H9 (cell line): Measurements from ENCODE around the gene PIM3. TPM values are rescaled to one million over a fixed set of nuclear protein-coding genes. Genes with fewer than 3 reads are reported as not detected.

Experiments
- DNase-seq: peaks from one replicate; pipeline ENCODE4 v3.0.0-alpha.2; 2017
- H2AFZ ChIP-seq: one replicate; pipeline ENCODE4 v1.6.1; 2013; ENCODE audit warnings: mild to moderate bottlenecking, low read length, control low read depth, moderate library complexity
- H2AK5ac ChIP-seq: 2 replicates; pipeline ENCODE4 v1.6.1; 2013; ENCODE audit warnings: low read length, control low read depth, mixed read lengths; ENCODE audit not compliant: insufficient read length
- H2BK120ac ChIP-seq: one replicate; pipeline ENCODE4 v1.6.1; 2013; ENCODE audit warnings: low read depth, mild to moderate bottlenecking, low read length, control low read depth, inconsistent platforms; ENCODE audit not compliant: poor library complexity, severe bottlenecking
- H2BK12ac ChIP-seq: 2 replicates; pipeline ENCODE4 v1.6.1; 2013; ENCODE audit warnings: low read length, control low read depth, mixed read lengths, low read depth; ENCODE audit not compliant: insufficient read length
- H2BK15ac ChIP-seq: 2 replicates; pipeline ENCODE4 v1.6.1; 2013; ENCODE audit warnings: low read depth, low read length, control low read depth
- H2BK20ac ChIP-seq: one replicate; pipeline ENCODE4 v1.6.1; 2013; ENCODE audit warnings: low read depth, mild to moderate bottlenecking, low read length, control low read depth, inconsistent platforms; ENCODE audit not compliant: poor library complexity, severe bottlenecking
- H2BK5ac ChIP-seq: 2 replicates; pipeline ENCODE4 v1.6.1; 2013; ENCODE audit warnings: low read length, control low read depth, mixed read lengths; ENCODE audit not compliant: insufficient read length
- H3K14ac ChIP-seq: 2 replicates; pipeline ENCODE4 v1.6.1; 2013; ENCODE audit warnings: low read length, control low read depth; ENCODE audit not compliant: insufficient read depth
- H3K18ac ChIP-seq: 2 replicates; pipeline ENCODE4 v1.6.1; 2013; ENCODE audit warnings: low read depth, mild to moderate bottlenecking, mixed read lengths, low read length, control low read depth; ENCODE audit not compliant: insufficient read length
- H3K23ac ChIP-seq: 2 replicates; pipeline ENCODE4 v1.6.1; 2013; ENCODE audit warnings: low read length, control low read depth, mixed read lengths, low read depth; ENCODE audit not compliant: insufficient read length
- H3K23me2 ChIP-seq: 2 replicates; pipeline ENCODE4 v1.6.1; 2013; ENCODE audit warnings: low read depth, mild to moderate bottlenecking, mixed read lengths, low read length, control low read depth; ENCODE audit not compliant: insufficient read length, poor library complexity, severe bottlenecking
- H3K27ac ChIP-seq: 2 replicates; pipeline ENCODE4 v1.5.1; 2013; ENCODE audit warnings: low read length, control low read depth, mixed read lengths, low read depth; ENCODE audit not compliant: insufficient read length
- H3K27me3 ChIP-seq: 2 replicates; pipeline ENCODE4 v1.6.1; 2013; ENCODE audit warnings: low read length, control low read depth, inconsistent platforms; ENCODE audit not compliant: insufficient read depth
- H3K4ac ChIP-seq: 2 replicates; pipeline ENCODE4 v1.6.1; 2013; ENCODE audit warnings: low read depth, mild to moderate bottlenecking, control low read depth, inconsistent platforms, low read length, moderate library complexity
- H3K4me1 ChIP-seq: 2 replicates; pipeline ENCODE4 v1.6.1; 2013; ENCODE audit warnings: low read length, control low read depth, inconsistent platforms; ENCODE audit not compliant: insufficient read depth
- H3K4me2 ChIP-seq: 2 replicates; pipeline ENCODE4 v1.6.1; 2013; ENCODE audit warnings: low read length, control low read depth, mixed read lengths; ENCODE audit not compliant: insufficient read length, insufficient read depth
- H3K56ac ChIP-seq: 2 replicates; pipeline ENCODE4 v1.6.1; 2013; ENCODE audit warnings: low read depth, mild to moderate bottlenecking, mixed read lengths, low read length, control low read depth; ENCODE audit not compliant: insufficient read length
- H3K79me1 ChIP-seq: 2 replicates; pipeline ENCODE4 v1.6.1; 2013; ENCODE audit warnings: low read depth, mild to moderate bottlenecking, moderate library complexity, low read length, control low read depth, inconsistent platforms; ENCODE audit not compliant: insufficient read depth, poor library complexity, severe bottlenecking
- H3K79me2 ChIP-seq: 2 replicates; pipeline ENCODE4 v1.6.1; 2013; ENCODE audit warnings: low read length, control low read depth, inconsistent platforms; ENCODE audit not compliant: insufficient read depth
- H3K9ac ChIP-seq: 2 replicates; pipeline ENCODE4 v1.6.1; 2013; ENCODE audit warnings: low read length, control low read depth, mixed read lengths; ENCODE audit not compliant: insufficient read length; ENCODE audit errors: extremely low read depth
- H3K9me3 ChIP-seq: one replicate; pipeline ENCODE4 v1.6.1; 2013; ENCODE audit warnings: low read depth, low read length, inconsistent platforms; ENCODE audit not compliant: control insufficient read depth
- H3T11ph ChIP-seq: one replicate; pipeline ENCODE4 v1.6.1; 2013; ENCODE audit warnings: mild to moderate bottlenecking, low read length, control low read depth, inconsistent platforms
- H4K20me1 ChIP-seq: one replicate; pipeline ENCODE4 v1.6.1; 2013; ENCODE audit not compliant: control insufficient read depth, insufficient read length, insufficient read depth
- H4K5ac ChIP-seq: 2 replicates; pipeline ENCODE4 v1.6.1; 2013; ENCODE audit warnings: low read depth, mild to moderate bottlenecking, mixed read lengths, low read length, control low read depth; ENCODE audit not compliant: insufficient read length
- H4K8ac ChIP-seq: replicated peaks from 2 replicates; pipeline ENCODE4 v1.6.1; 2013; ENCODE audit warnings: low read length, control low read depth, mixed read lengths, low read depth; ENCODE audit not compliant: insufficient read length
- H4K91ac ChIP-seq: 2 replicates; pipeline ENCODE4 v1.6.1; 2013; ENCODE audit warnings: low read depth, mild to moderate bottlenecking, moderate library complexity, mixed read lengths, low read length, control low read depth; ENCODE audit not compliant: insufficient read length
- H3K27ac Mint-ChIP-seq, 3 experiments: 2 replicates in 2 of 3; 3 replicates in 1 of 3; pipeline ENCODE4 v1.8.0; 2020 to 2021; ENCODE audit warnings: mixed read lengths in 3 of 3, mild to moderate bottlenecking in 1 of 3, moderate library complexity in 1 of 3
- H3K27me3 Mint-ChIP-seq: 2 replicates; pipeline ENCODE4 v1.8.0; 2021; ENCODE audit warnings: low read depth, mild to moderate bottlenecking, moderate library complexity, mixed read lengths
- H3K36me3 Mint-ChIP-seq, 3 experiments: 2 replicates in 2 of 3; 3 replicates in 1 of 3; pipeline ENCODE4 v1.8.0; 2020 to 2021; ENCODE audit warnings: low read depth in 3 of 3, mixed read lengths in 3 of 3; ENCODE audit not compliant: insufficient read depth in 1 of 3
- H3K4me1 Mint-ChIP-seq, 2 experiments: 2 replicates each; pipeline ENCODE4 v1.8.0; 2020; ENCODE audit warnings: mixed read lengths in 2 of 2
- H3K4me3 Mint-ChIP-seq, 2 experiments: 2 replicates in 1 of 2; 3 replicates in 1 of 2; pipeline ENCODE4 v1.8.0; 2020 to 2021; ENCODE audit warnings: mild to moderate bottlenecking in 2 of 2, mixed read lengths in 2 of 2, moderate library complexity in 1 of 2
- H3K9me3 Mint-ChIP-seq, 2 experiments: 2 replicates in 1 of 2; 3 replicates in 1 of 2; pipeline ENCODE4 v1.8.0; 2020; ENCODE audit warnings: mild to moderate bottlenecking in 2 of 2, mixed read lengths in 2 of 2, moderate library complexity in 1 of 2
- CTCF ChIP-seq: fragments of 200-600 bp; sonication (generic); conservative IDR thresholded peaks from 3 replicates; pipeline ENCODE4 v1.8.0; 2021; ENCODE audit warnings: antibody characterized with exemption, mild to moderate bottlenecking
- WGBS: extraction: QIAGEN DNeasy Blood & Tissue Kit; methylation state at CpG from one replicate; pipeline ENCODE4 v1.1.7; 2013; ENCODE audit warnings: missing lambda C conversion rate, low lambda C conversion rate, mixed read lengths; ENCODE audit not compliant: insufficient read length; ENCODE audit errors: extremely low coverage; 5-methylcytosine and 5-hydroxymethylcytosine counted together
- total RNA-seq: library from RNA; stranded (reverse); gene quantifications from 2 replicates; pipeline ENCODE4 v1.2.1, GENCODE V29; 2021

Gene PIM3
- total RNA-seq, 1 experiment from 2014 or later = 43.4 TPM

GRCh38 chr22:49938565-49939136 lies 21.9 kb upstream of the PIM3 start:
- no peak overlapping the region for H3T11ph ChIP-seq
- H3K27ac ChIP-seq = no peak overlapping the region
- TF ChIP-seq CTCF = no peak
- no peak overlapping the region for H2BK12ac ChIP-seq
- H3K36me3 Mint-ChIP-seq = no peaks in the 10 kb centered on the region
- H3K79me2 ChIP-seq = no peaks in the 10 kb centered on the region
- no peak overlapping the region for H4K5ac ChIP-seq
- no peak overlapping the region for H2AFZ ChIP-seq
- no peak overlapping the region for H2BK120ac ChIP-seq
- H3K9me3 Mint-ChIP-seq = no peaks in the 10 kb centered on the region; a peak in 2 of 5 replicates
- H3K9ac ChIP-seq = no peak overlapping the region
- H2AK5ac ChIP-seq = no peak overlapping the region
- H4K8ac ChIP-seq = no peak overlapping the region
- peaks cover 2% of the 10 kb centered on the region; the same call in 1 of the 2 replicates for H3K4me1 ChIP-seq
- no peak overlapping the region for H3K23ac ChIP-seq
- H3K79me1 ChIP-seq = no peaks in the 10 kb centered on the region
- H2BK5ac ChIP-seq = no peak overlapping the region
- no peaks in the 10 kb centered on the region for H3K9me3 ChIP-seq
- H3K18ac ChIP-seq = no peak overlapping the region
- H2BK15ac ChIP-seq = no peak overlapping the region
- H3K27me3 Mint-ChIP-seq = no peaks in the 10 kb centered on the region
- no peak overlapping the region for H3K56ac ChIP-seq
- no peak overlapping the region for H3K27ac Mint-ChIP-seq
- no peak overlapping the region for H4K91ac ChIP-seq
- H3K4me1 Mint-ChIP-seq = peaks cover 6 to 11% of the 10 kb centered on the region in 2 experiments
- H3K4ac ChIP-seq = no peak overlapping the region
- H3K23me2 ChIP-seq = peaks cover 9% of the 10 kb centered on the region
- H3K27me3 ChIP-seq = no peaks in the 10 kb centered on the region
- H2BK20ac ChIP-seq = no peak overlapping the region
- WGBS = no CpG with 5 or more reads among the region's 19 CpGs
- H3K14ac ChIP-seq = no peak overlapping the region; the same call in 1 of the 2 replicates
- H4K20me1 ChIP-seq = no peaks in the 10 kb centered on the region
- DNase-seq = no peak
- no peak overlapping the region for H3K4me2 ChIP-seq
- no peak overlapping the region for H3K4me3 Mint-ChIP-seq
